ENCODE data around the gene KCNJ10.

Gene KCNJ10

DNA sequence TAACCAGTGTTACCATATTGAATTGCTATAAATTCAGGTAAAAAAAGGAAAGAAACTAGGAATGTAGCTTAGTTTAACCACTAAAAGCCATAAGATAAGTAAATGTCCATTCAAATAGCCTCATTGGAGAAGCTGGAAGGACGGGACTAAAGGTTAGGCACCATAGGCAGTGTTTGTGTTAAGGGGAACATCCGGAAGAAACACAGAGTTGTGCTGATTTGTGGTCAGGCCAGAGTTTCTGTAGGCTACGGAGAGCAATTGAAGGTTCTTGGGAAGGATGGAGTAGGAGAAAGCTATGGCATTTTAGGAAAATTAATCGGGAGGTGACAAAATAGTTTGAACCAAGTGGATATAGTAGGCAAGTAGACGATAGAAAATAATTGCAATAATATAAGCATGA is 1.3 kb upstream of the KCNJ10 start:
- H3K27me3 ChIP-seq (ENCODE audit: low read length), result no peaks in the 10 kb centered on the region; the same call in 1 of the 2 replicates
- H2AFZ ChIP-seq (ENCODE audit: low read depth, low read length, severe bottlenecking), result no peak overlapping the region
- H4K20me1 ChIP-seq (ENCODE audit: low read depth, low read length), result no peaks in the 10 kb centered on the region
- no peak overlapping the region for H3K4me2 ChIP-seq (ENCODE audit: low read depth, low read length, poor library complexity, severe bottlenecking)
- H3K4me3 ChIP-seq (ENCODE audit: insufficient read depth, low read length, poor library complexity, severe bottlenecking), result no peak overlapping the region
- H3K9ac ChIP-seq (ENCODE audit: low read length), result no peak overlapping the region
- H3K27ac ChIP-seq (ENCODE audit: low read depth, low read length), result no peak overlapping the region
- no peaks in the 10 kb centered on the region for H3K9me2 ChIP-seq (replicated peaks; ENCODE audit: insufficient read depth, low read length)
- no peaks in the 10 kb centered on the region for H3K36me3 ChIP-seq (ENCODE audit: low read length)
- no peaks in the 10 kb centered on the region for H3K79me2 ChIP-seq (ENCODE audit: insufficient read depth, low read length)
- no peak for TF ChIP-seq EZH2phosphoT487 (conservative IDR thresholded peaks at IDR 0.05; ENCODE audit: low read length)
- TF ChIP-seq, protein P1, sequence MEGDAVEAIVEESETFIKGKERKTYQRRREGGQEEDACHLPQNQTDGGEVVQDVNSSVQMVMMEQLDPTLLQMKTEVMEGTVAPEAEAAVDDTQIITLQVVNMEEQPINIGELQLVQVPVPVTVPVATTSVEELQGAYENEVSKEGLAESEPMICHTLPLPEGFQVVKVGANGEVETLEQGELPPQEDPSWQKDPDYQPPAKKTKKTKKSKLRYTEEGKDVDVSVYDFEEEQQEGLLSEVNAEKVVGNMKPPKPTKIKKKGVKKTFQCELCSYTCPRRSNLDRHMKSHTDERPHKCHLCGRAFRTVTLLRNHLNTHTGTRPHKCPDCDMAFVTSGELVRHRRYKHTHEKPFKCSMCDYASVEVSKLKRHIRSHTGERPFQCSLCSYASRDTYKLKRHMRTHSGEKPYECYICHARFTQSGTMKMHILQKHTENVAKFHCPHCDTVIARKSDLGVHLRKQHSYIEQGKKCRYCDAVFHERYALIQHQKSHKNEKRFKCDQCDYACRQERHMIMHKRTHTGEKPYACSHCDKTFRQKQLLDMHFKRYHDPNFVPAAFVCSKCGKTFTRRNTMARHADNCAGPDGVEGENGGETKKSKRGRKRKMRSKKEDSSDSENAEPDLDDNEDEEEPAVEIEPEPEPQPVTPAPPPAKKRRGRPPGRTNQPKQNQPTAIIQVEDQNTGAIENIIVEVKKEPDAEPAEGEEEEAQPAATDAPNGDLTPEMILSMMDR (IDR thresholded peaks at IDR 0.05; ENCODE audit: insufficient read depth, low read length, poor library complexity, severe bottlenecking), result no peak
- H3F3A ChIP-seq (ENCODE audit: insufficient read depth), result no peaks in the 10 kb centered on the region
- H3K9me3 ChIP-seq (ENCODE audit: insufficient read depth, low read length), result no peaks in the 10 kb centered on the region

DNA sequence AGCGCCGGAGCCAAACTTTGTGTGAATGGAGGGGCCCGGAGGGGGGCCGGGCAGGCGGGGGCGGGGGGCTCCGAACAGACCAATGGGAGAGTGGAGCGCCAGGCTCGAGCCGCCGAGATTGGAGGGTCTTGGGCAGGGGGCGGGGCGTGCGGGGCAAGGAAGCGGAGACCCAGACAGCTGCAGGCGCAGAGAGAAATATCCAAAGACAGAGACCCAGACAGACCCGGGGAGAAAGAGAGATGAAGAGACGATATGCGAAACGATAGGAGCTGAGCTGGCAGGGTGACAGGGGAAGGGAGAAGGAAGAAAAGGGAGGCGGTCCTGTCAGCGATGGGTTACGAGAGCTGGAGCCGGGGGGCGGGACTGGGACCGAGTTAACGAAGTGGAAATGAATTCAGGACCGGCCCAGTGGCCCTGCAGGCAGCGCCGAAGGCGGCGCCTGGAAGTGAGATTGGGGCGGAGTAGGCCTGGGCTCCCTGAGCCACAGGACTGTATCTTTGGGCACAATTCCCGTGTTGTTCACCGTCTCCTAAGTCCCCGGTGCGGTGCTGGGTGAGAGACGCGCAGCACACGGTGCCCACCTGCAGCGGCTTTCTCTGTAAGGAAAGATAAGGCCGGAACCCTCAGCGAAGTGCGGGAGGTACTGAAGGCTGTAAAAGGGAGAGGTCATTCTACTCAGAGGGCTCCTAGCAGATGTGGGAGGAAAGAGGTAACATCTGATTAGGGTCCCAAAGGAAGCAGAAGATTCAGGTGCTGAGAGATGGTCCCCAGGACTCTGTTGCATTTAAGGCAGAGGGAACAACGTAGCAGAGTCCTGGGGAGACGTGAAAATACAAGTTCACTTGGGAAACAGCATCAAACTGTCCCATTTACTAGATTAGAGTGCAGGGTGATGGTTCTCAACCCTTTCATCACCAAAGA is 543 bp upstream of the KCNJ10 start:
- peak overlapping the region; percentile 35 for H3K9ac ChIP-seq (ENCODE audit: low read length)
- H3K4me2 ChIP-seq (ENCODE audit: low read depth, low read length, poor library complexity, severe bottlenecking), result peak overlapping the region; percentile 80
- H3K9me3 ChIP-seq (ENCODE audit: insufficient read depth, low read length), result no peaks in the 10 kb centered on the region
- H3K27ac ChIP-seq (ENCODE audit: low read depth, low read length), result no peak overlapping the region
- no peaks in the 10 kb centered on the region for H3F3A ChIP-seq (ENCODE audit: insufficient read depth)
- TF ChIP-seq EZH2phosphoT487 (conservative IDR thresholded peaks at IDR 0.05; ENCODE audit: low read length), result no peak
- TF ChIP-seq, protein P1 (IDR thresholded peaks at IDR 0.05; ENCODE audit: insufficient read depth, low read length, poor library complexity, severe bottlenecking), result no peak
- peak overlapping the region; percentile 50 for H3K4me3 ChIP-seq (ENCODE audit: insufficient read depth, low read length, poor library complexity, severe bottlenecking)
- peak overlapping the region; percentile 93 for H2AFZ ChIP-seq (ENCODE audit: low read depth, low read length, severe bottlenecking)
- H3K36me3 ChIP-seq (ENCODE audit: low read length), result no peaks in the 10 kb centered on the region
- no peaks in the 10 kb centered on the region for H3K9me2 ChIP-seq (replicated peaks; ENCODE audit: insufficient read depth, low read length)
- no peaks in the 10 kb centered on the region; the same call in 1 of the 2 replicates for H3K27me3 ChIP-seq (ENCODE audit: low read length)
- no peaks in the 10 kb centered on the region for H4K20me1 ChIP-seq (ENCODE audit: low read depth, low read length)
- no peaks in the 10 kb centered on the region for H3K79me2 ChIP-seq (ENCODE audit: insufficient read depth, low read length)

DNA sequence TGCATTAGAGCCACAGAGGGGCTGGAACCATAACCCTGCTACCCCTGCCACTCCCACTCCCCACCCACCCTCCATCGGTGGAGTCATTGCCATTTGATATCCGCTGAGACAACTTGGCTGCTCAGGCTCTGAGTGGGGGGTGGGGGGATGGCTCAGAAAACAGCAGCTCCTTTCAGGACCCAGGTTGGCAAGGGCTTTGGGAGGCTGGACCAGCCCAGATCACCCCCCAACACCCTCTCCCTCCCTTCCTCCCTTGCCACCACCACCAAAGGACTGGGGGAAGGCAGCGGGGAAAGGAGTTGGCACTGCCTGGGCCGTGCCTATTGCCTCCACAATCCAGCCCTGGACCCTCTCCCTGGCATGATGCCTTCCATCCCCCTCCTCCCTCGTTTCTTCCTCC is 1.7 kb downstream of the KCNJ10 start:
- no peak overlapping the region for H3K9ac ChIP-seq (ENCODE audit: low read length)
- H3K9me2 ChIP-seq (replicated peaks; ENCODE audit: insufficient read depth, low read length), result no peaks in the 10 kb centered on the region
- no peaks in the 10 kb centered on the region for H3F3A ChIP-seq (ENCODE audit: insufficient read depth)
- H3K4me2 ChIP-seq (ENCODE audit: low read depth, low read length, poor library complexity, severe bottlenecking), result no peak overlapping the region
- no peak overlapping the region for H3K27ac ChIP-seq (ENCODE audit: low read depth, low read length)
- H4K20me1 ChIP-seq (ENCODE audit: low read depth, low read length), result no peaks in the 10 kb centered on the region
- TF ChIP-seq, protein P1 (IDR thresholded peaks at IDR 0.05; ENCODE audit: insufficient read depth, low read length, poor library complexity, severe bottlenecking), result no peak
- no peak for TF ChIP-seq EZH2phosphoT487 (conservative IDR thresholded peaks at IDR 0.05; ENCODE audit: low read length)
- no peak overlapping the region for H2AFZ ChIP-seq (ENCODE audit: low read depth, low read length, severe bottlenecking)
- H3K4me3 ChIP-seq (ENCODE audit: insufficient read depth, low read length, poor library complexity, severe bottlenecking), result no peak overlapping the region
- H3K9me3 ChIP-seq (ENCODE audit: insufficient read depth, low read length), result no peaks in the 10 kb centered on the region
- H3K27me3 ChIP-seq (ENCODE audit: low read length), result no peaks in the 10 kb centered on the region; the same call in 1 of the 2 replicates
- H3K79me2 ChIP-seq (ENCODE audit: insufficient read depth, low read length), result no peaks in the 10 kb centered on the region
- H3K36me3 ChIP-seq (ENCODE audit: low read length), result no peaks in the 10 kb centered on the region
